HG03521 (cell line): ENCODE measurements around the gene MBD3L2.
"Not testable (repeated sequence)": the region's sequence is repeated elsewhere in the genome, so short reads cannot be mapped to it uniquely, and the experiment has no call there.

Experiments used
- ATAC-seq: cut with Tn5 transposase; IDR thresholded peaks from one replicate; pipeline ENCODE4 v1.9.1; 2021; ENCODE audit warnings: mild to moderate bottlenecking, moderate library complexity; ENCODE audit not compliant: unreplicated experiment

MBD3L2 gene

DNA sequence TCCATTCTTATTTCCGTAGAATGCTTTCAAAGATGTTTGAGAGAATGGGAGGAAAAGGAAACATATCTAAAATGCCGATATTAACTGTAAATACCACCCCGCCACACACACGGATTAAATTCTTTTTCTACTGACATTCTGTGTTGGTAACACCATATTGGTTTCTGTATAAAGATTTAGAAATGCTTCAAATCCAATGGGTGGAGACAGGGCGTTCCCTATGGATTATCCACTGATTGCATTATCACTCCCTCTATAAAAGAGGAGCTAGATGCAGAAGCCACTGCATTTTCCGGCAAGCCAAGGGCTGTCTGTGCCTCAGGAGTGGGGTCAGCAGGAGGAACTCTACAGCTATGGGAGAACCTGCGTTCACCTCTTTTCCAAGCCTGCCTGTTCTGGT lies at the start of gene MBD3L2:
Gene MBD3L2 (plus strand): TSS at position 301 of the 400 bp plus-strand sequence. CDS start 53 bp downstream, at position 354.
- ATAC-seq: not testable (repeated sequence)

DNA sequence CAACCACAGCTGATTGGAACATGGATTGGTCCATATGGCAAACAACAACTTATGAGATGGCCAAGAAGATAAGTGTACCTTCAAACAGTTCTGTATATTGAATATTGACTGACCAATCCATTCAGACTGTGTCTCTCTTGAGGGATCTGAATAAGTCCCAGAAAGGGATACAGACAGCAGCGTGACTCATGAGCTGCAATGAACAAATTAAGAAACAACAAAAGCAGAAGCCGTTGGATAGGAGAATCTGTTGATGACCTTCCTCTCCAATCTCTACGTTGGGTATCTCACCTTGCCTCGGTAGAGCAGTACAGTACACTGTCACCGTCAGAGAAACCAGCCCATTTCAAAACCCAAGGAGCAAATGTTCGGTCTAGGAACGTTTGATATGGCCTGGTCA lies 49.2 kb upstream of the MBD3L2 start:
- ATAC-seq: no peak

DNA sequence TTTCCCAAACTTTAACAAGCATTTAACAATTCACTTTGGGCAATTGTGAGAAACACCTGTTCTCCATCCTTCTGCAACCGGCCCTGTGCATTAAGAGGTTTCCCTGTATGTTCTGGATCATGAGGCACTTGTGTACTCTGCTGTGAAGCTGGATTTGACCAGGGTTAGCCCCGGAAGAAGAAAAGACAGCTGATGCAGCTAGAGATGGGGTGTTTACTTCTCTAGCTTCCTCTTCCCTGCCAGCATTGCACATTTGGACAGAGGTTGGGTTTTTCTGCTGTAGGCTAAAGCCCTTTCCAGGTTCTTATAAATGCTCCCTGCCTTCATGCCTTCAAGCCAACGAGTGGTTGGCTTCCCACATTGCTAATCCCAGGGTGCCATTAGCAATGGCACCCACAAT lies 48.8 kb upstream of the MBD3L2 start:
- no peak for ATAC-seq

DNA sequence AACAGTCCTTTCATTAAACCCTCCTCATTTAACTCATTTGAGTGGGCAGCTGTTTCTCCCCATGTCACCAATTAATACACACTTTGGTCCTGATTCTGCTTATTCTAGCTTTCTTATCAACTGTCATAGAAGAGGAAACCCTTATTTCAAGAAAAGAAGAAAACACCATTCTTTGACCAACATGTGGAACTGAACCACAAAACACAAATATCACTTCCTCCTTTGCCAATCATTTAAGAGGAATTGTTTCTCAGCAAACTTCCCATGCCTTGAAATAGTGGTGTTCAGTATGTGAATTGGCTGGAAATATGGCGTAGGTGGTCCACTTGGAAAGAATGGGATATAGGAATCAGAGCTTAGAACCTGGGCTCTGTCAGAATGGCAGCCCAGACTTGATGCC lies 48.3 kb upstream of the MBD3L2 start:
- ATAC-seq: no peak

DNA sequence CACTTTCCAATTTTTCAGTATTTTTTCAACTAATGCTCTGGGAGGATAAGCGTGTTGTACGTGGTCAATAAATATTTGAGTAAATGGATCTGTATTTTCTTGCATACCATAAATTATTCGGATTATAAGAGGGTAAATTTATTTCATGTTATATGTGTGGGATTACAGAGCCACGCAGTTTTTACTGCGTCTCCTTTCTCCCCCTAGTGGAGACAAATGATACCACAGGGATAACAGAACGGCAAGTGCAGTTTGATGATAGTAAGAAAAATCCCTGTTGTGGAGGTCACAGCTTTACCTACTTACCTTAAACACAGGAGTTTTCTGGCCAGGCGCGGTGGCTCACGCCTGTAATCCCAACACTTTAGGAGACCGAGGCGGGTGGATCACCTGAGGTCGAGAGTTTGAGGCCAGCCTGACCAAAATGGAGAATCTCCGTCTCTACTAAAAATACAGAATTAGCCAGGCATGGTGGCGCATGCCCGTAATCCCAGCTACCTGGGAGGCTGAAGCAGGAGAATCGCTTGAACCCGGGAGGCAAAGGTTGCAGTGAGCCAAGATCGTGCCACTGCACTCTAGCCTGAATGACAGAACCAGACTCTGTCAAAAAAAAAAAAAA lies 44.7 kb upstream of the MBD3L2 start:
- no peak for ATAC-seq

- no peak for ATAC-seq
These were observed 42.9 kb upstream of the MBD3L2 start for GRCh38 chr19:7006135-7006704.

DNA sequence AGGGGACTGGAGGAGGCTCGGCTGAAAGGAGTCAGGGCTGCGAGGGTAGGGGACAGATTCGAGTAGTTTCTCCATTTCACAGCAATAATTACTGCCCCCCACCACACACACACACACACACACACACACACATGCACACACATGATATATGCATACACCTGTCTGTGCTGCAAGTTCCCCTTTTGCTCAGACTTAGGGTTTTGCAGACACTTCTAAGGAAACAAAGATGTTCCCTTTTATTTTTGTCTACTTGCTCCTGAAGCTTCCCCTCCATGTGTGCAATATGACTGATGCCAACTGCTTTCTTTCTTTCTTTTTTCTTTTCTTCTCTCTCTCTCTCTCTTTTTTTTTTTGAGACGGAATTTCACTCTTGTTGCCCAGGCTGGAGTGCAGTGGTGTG lies 41.3 kb upstream of the MBD3L2 start:
- no peak for ATAC-seq

GRCh38 chr19:7010722-7011593 lies 38.2 kb upstream of the MBD3L2 start:
- no peak for ATAC-seq

DNA sequence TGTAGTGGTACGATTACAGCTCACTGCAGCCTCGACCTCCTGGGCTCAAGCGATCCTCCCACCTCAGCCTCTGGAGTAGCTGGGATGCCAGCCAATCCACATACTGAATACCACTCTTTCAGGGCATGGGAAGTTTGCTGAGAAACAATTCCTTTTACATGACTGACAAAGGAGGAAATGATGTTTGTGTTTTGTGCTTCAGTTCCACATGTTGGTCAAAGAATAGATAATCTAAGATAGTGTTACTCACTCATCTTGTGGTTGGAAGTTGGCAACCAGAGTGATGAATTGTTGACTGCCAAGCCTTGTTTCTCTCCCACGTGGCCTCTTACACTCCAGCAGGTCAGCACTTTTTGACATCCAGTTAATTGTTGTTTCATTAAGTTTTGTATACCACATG lies 35.4 kb upstream of the MBD3L2 start:
- no peak for ATAC-seq

- no peak for ATAC-seq
These were observed 30.3 kb upstream of the MBD3L2 start for GRCh38 chr19:7018828-7019227.

DNA sequence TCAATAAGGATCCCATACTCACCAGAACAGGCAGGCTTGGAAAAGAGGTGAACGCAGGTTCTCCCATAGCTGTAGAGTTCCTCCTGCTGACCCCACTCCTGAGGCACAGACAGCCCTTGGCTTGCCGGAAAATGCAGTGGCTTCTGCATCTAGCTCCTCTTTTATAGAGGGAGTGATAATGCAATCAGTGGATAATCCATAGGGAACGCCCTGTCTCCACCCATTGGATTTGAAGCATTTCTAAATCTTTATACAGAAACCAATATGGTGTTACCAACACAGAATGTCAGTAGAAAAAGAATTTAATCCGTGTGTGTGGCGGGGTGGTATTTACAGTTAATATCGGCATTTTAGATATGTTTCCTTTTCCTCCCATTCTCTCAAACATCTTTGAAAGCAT lies 27.8 kb upstream of the MBD3L2 start, which contains the start of gene MBD3L2B:
Gene MBD3L2B (minus strand): TSS at position 101 of the 400 bp plus-strand sequence. CDS start 34 bp downstream, at position 67.
- ATAC-seq: not testable (repeated sequence)

DNA sequence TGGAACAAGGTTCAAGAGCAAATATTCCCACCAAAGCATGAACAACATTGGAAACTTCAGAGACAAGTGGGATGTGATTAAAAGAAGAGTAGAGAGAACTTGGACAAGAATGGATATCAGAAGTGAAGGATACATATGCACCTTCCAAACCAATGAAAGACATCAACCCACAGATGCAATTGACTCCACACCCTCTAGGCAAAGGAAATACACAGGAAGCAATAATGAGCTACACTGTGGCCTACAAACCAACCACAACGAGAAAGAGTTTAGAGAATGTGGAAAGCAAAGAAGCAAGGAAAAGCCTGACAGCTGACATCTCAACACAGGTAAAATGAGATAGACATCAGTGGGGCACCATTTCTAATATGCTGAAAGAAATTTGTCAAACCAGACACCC lies 20.3 kb upstream of the MBD3L2 start:
- ATAC-seq: not testable (repeated sequence)

DNA sequence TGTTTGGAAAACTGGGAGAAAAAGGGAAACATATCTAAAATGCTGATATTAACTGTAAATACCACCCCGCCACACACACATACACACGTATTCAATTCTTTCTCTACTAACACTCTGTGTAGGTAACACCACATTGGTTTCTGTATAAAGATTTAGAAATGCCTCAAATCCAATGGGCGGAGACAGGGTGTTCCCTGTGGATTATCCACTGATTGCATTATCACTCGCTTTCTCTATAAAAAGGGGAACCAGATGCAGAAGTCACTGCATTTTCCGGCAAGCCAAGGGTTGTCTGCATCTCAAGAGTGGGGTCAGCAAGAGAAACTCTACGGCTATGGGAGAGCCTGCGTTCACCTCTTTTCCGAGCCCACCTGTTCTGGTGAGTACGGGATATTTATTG lies 18.8 kb upstream of the MBD3L2 start, which contains the start of gene MBD3L5:
Gene MBD3L5 (plus strand): TSS at position 301 of the 400 bp plus-strand sequence. CDS start 34 bp downstream, at position 335.
- ATAC-seq: not testable (repeated sequence)

DNA sequence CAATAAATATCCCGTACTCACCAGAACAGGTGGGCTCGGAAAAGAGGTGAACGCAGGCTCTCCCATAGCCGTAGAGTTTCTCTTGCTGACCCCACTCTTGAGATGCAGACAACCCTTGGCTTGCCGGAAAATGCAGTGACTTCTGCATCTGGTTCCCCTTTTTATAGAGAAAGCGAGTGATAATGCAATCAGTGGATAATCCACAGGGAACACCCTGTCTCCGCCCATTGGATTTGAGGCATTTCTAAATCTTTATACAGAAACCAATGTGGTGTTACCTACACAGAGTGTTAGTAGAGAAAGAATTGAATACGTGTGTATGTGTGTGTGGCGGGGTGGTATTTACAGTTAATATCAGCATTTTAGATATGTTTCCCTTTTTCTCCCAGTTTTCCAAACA lies 9.0 kb upstream of the MBD3L2 start, which contains the start of gene MBD3L4:
Gene MBD3L4 (minus strand): TSS at position 101 of the 400 bp plus-strand sequence. CDS start 35 bp downstream, at position 66.
- not testable (repeated sequence) for ATAC-seq

DNA sequence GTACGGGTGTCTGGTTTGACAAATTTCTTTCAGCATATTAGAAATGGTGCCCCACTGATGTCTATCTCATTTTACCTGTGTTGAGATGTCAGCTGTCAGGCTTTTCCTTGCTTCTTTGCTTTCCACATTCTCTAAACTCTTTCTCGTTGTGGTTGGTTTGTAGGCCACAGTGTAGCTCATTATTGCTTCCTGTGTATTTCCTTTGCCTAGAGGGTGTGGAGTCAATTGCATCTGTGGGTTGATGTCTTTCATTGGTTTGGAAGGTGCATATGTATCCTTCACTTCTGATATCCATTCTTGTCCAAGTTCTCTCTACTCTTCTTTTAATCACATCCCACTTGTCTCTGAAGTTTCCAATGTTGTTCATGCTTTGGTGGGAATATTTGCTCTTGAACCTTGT lies 7.6 kb upstream of the MBD3L2 start:
- ATAC-seq: not testable (repeated sequence)

DNA sequence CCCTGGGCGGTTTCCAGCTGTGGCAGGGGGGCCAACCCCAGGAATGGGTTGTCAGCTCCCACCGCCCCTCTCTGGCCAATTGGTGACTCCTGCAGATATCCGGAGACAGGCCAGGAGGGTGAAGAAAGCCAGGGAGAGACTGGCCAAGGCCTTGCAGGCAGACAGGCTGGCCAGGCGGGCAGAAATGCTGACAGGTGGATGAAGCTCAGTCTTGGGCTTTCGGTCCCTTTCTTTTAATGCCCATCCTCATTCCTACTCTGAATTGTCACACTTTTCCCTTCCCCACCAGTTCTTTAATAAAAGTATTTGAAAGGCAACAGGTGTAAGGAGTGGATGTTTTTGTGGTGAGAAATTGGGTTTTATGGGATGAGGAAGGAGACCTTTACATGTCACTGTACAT lies 2.3 kb downstream of the MBD3L2 start:
- ATAC-seq: not testable (repeated sequence)

DNA sequence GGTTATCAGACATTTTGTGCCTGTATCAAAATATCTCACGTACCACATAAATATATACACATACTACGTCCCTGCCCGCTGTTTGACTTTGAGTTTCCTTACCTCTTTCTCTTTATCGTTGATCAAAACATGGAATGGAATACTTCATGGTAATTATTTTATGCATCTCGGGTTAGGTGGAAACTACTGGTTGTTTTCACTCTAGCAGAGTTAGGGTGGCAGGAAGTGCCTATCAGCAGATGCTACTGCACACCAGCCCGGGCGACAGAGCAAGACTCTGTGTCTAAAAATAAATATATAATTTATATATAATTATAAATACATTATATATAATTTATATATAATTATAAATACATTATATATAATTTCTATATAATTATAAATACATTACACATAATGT lies 3.8 kb downstream of the MBD3L2 start:
- ATAC-seq: not testable (repeated sequence)

DNA sequence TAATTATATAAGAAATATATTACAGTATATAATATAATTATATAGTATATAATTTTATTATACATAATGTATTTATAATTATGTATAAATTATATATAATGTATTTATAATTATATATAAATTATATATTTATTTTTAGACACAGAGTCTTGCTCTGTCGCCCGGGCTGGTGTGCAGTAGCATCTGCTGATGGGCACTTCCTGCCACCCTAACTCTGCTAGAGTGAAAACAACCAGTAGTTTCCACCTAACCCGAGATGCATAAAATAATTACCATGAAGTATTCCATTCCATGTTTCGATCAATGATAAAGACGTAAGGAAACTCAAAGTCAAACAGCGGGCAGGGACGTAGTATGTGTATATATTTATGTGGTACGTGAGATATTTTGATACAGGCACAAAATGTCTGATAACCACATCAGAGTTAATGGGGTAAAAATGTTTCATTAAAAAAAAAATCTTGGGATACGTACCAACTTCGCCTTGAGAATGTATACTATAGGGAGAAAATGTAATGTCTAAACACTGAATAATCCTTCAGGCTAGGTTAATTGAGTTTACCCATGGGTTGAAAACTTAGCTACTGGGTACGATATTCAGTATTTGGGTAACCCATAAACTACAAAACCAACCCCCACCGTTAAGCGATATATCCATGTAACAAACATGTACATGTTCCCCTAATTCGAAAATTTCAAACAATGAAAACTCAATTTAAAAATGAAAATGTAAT lies 5.7 kb downstream of the MBD3L2 start:
- ATAC-seq: not testable (repeated sequence)

GRCh38 chr19:7055679-7056078 lies 6.6 kb downstream of the MBD3L2 start:
- ATAC-seq: not testable (repeated sequence)

- ATAC-seq: not testable (repeated sequence)
These were observed 7.2 kb downstream of the MBD3L2 start for GRCh38 chr19:7056371-7056770.

GRCh38 chr19:7058576-7058975 lies 9.5 kb downstream of the MBD3L2 start, which contains the start of gene MBD3L3:
MBD3L3 (minus strand) TSS chr19:7058676; CDS start chr19:7058605, 71 bp downstream.
- not testable (repeated sequence) for ATAC-seq
